Fibroblast of skin of back (primary cell): ENCODE results near the gene CHRND. TPM values are rescaled to one million over a fixed set of nuclear protein-coding genes. Genes with fewer than 3 reads are reported as not detected.

Experiments used
- DNase-seq: peaks from one replicate; pipeline ENCODE4 v3.0.0-alpha.2; 2013
- polyA plus RNA-seq, 2 experiments: library from polyadenylated mRNA; unstranded; fragments of 120-200 nt; gene quantifications; one replicate each; pipeline ENCODE4 v1.2.1, GENCODE V29; 2013; ENCODE audit not compliant: insufficient read length in 2 of 2

The CHRND gene
- polyA plus RNA-seq (2013, experiment 1 of 2; ENCODE audit: insufficient read length) = 0.22 TPM
- polyA plus RNA-seq (2013, experiment 2 of 2; ENCODE audit: insufficient read length) = 0.25 TPM

- DNase-seq = no peak
These were observed at the start of gene CHRND for GRCh38 chr2:232525791-232526371. Gene CHRND (plus strand): TSS chr2:232526160. CDS start chr2:232526216, 56 bp downstream.

- no peak for DNase-seq
These were observed 49.2 kb upstream of the CHRND start for GRCh38 chr2:232476791-232477190.

GRCh38 chr2:232477751-232478510, 48.0 kb upstream of the CHRND start:
- DNase-seq = no peak

GRCh38 chr2:232478571-232479340, 47.2 kb upstream of the CHRND start:
- DNase-seq = no peak

GRCh38 chr2:232479341-232480200, 46.4 kb upstream of the CHRND start:
- DNase-seq = no peak

GRCh38 chr2:232480201-232481190, 45.5 kb upstream of the CHRND start:
- DNase-seq = no peak

- DNase-seq = no peak
These were observed 44.4 kb upstream of the CHRND start for GRCh38 chr2:232481322-232482140.

GRCh38 chr2:232482301-232483238, 43.4 kb upstream of the CHRND start:
- no peak for DNase-seq

GRCh38 chr2:232483311-232483922, 42.5 kb upstream of the CHRND start:
- no peak for DNase-seq

- no peak for DNase-seq
These were observed 41.9 kb upstream of the CHRND start for GRCh38 chr2:232483923-232484627.

GRCh38 chr2:232484628-232485347, 41.2 kb upstream of the CHRND start:
- no peak for DNase-seq

GRCh38 chr2:232485348-232485756, 40.6 kb upstream of the CHRND start:
- no peak for DNase-seq

GRCh38 chr2:232485757-232486557, 40.0 kb upstream of the CHRND start:
- no peak for DNase-seq

GRCh38 chr2:232486558-232487384, 39.2 kb upstream of the CHRND start:
- no peak for DNase-seq

GRCh38 chr2:232487385-232488096, 38.4 kb upstream of the CHRND start, which contains the start of gene ECEL1:
Gene ECEL1 (minus strand): TSS chr2:232487834. CDS start chr2:232486653, 1,181 bp downstream.
- DNase-seq = no peak
